Activated naive CD4-positive, alpha-beta T cell treated with Interleukin-2 at 50 U/mL for 16 hours (primary cell): ENCODE measurements around the gene OSMR.
"Not testable (repeated sequence)": the region's sequence is repeated elsewhere in the genome, so short reads cannot be mapped to it uniquely, and the experiment has no call there.

Source experiments
- DNase-seq: peaks from one replicate; pipeline ENCODE4 v3.0.0-alpha.2; 2020

The OSMR gene

GRCh38 chr5:38831909-38832308 is 13.9 kb upstream of the OSMR start:
- DNase-seq: no peak

GRCh38 chr5:38832810-38833209 is 13.0 kb upstream of the OSMR start:
- DNase-seq: no peak

- no peak for DNase-seq
Observed at GRCh38 chr5:38835887-38836286, 9.9 kb upstream of the OSMR start.

- no peak for DNase-seq
Observed at GRCh38 chr5:38837416-38837815, 8.4 kb upstream of the OSMR start.

- DNase-seq: no peak
Observed at GRCh38 chr5:38837932-38838331, 7.9 kb upstream of the OSMR start.

GRCh38 chr5:38843665-38844064 is 2.1 kb upstream of the OSMR start:
- DNase-seq: no peak

GRCh38 chr5:38846379-38847011 is 683 bp downstream of the OSMR start:
- DNase-seq: no peak

- no peak for DNase-seq
Observed at GRCh38 chr5:38847559-38848347, 1.9 kb downstream of the OSMR start.

GRCh38 chr5:38848637-38849036 is 2.8 kb downstream of the OSMR start:
- DNase-seq: no peak

GRCh38 chr5:38851640-38852039 is 5.8 kb downstream of the OSMR start:
- DNase-seq: not testable (repeated sequence)

- DNase-seq: no peak
Observed at GRCh38 chr5:38853753-38854470, 8.1 kb downstream of the OSMR start.

GRCh38 chr5:38854907-38855306 is 9.1 kb downstream of the OSMR start:
- no peak for DNase-seq

- no peak for DNase-seq
Observed at GRCh38 chr5:38856660-38857059, 10.8 kb downstream of the OSMR start.

- DNase-seq: no peak
Observed at GRCh38 chr5:38858839-38859238, 13.0 kb downstream of the OSMR start.

GRCh38 chr5:38861986-38862770 is 16.4 kb downstream of the OSMR start:
- DNase-seq: not testable (repeated sequence)

GRCh38 chr5:38866362-38867031 is 20.7 kb downstream of the OSMR start:
- no peak for DNase-seq

GRCh38 chr5:38867032-38867398 is 21.2 kb downstream of the OSMR start:
- DNase-seq: no peak

GRCh38 chr5:38867416-38867815 is 21.6 kb downstream of the OSMR start:
- no peak for DNase-seq

- DNase-seq: no peak
Observed at GRCh38 chr5:38870595-38870994, 24.8 kb downstream of the OSMR start.

GRCh38 chr5:38871058-38871605 is 25.3 kb downstream of the OSMR start:
- DNase-seq: no peak

- no peak for DNase-seq
Observed at GRCh38 chr5:38871790-38872551, 26.2 kb downstream of the OSMR start.

- DNase-seq: no peak
Observed at GRCh38 chr5:38872826-38873225, 27.0 kb downstream of the OSMR start.
